ENCODE measurements around the gene ZNF213. TPM values are rescaled to one million over a fixed set of nuclear protein-coding genes. Genes with fewer than 3 reads are reported as not detected.

The ZNF213 gene
- total RNA-seq, 1 experiment from 2014 or later: 12.3 TPM

- POLR2A ChIA-PET: interaction anchor here (0.5 kb wide), 1 partner anchor 38 kb away, joined by 3 read pairs; no protein-coding TSS in a partner anchor
- H3K9me3 ChIP-seq (ENCODE audit: control insufficient read depth, insufficient read depth, low read depth, low read length): no peaks in the 10 kb centered on the region
- ATAC-seq (no peak), DNase-seq (ENCODE audit: low read depth, low spot score) (no peak)
- TF ChIP-seq SIN3A (IDR thresholded peaks at IDR 0.05; ENCODE audit: borderline replicate concordance, insufficient read depth, low read depth, low read length): no peak
- no peak for TF ChIP-seq TCF7L2 (IDR thresholded peaks at IDR 0.05; ENCODE audit: low read depth, low read length)
- TF ChIP-seq, protein P1, sequence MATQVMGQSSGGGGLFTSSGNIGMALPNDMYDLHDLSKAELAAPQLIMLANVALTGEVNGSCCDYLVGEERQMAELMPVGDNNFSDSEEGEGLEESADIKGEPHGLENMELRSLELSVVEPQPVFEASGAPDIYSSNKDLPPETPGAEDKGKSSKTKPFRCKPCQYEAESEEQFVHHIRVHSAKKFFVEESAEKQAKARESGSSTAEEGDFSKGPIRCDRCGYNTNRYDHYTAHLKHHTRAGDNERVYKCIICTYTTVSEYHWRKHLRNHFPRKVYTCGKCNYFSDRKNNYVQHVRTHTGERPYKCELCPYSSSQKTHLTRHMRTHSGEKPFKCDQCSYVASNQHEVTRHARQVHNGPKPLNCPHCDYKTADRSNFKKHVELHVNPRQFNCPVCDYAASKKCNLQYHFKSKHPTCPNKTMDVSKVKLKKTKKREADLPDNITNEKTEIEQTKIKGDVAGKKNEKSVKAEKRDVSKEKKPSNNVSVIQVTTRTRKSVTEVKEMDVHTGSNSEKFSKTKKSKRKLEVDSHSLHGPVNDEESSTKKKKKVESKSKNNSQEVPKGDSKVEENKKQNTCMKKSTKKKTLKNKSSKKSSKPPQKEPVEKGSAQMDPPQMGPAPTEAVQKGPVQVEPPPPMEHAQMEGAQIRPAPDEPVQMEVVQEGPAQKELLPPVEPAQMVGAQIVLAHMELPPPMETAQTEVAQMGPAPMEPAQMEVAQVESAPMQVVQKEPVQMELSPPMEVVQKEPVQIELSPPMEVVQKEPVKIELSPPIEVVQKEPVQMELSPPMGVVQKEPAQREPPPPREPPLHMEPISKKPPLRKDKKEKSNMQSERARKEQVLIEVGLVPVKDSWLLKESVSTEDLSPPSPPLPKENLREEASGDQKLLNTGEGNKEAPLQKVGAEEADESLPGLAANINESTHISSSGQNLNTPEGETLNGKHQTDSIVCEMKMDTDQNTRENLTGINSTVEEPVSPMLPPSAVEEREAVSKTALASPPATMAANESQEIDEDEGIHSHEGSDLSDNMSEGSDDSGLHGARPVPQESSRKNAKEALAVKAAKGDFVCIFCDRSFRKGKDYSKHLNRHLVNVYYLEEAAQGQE (IDR thresholded peaks at IDR 0.05; ENCODE audit: insufficient read depth in 1 of 2, low read depth in 2 of 2, low read length in 1 of 2): no peak
- TF ChIP-seq, protein P2, sequence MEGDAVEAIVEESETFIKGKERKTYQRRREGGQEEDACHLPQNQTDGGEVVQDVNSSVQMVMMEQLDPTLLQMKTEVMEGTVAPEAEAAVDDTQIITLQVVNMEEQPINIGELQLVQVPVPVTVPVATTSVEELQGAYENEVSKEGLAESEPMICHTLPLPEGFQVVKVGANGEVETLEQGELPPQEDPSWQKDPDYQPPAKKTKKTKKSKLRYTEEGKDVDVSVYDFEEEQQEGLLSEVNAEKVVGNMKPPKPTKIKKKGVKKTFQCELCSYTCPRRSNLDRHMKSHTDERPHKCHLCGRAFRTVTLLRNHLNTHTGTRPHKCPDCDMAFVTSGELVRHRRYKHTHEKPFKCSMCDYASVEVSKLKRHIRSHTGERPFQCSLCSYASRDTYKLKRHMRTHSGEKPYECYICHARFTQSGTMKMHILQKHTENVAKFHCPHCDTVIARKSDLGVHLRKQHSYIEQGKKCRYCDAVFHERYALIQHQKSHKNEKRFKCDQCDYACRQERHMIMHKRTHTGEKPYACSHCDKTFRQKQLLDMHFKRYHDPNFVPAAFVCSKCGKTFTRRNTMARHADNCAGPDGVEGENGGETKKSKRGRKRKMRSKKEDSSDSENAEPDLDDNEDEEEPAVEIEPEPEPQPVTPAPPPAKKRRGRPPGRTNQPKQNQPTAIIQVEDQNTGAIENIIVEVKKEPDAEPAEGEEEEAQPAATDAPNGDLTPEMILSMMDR (IDR thresholded peaks at IDR 0.05): no peak
- TF ChIP-seq POLR2AphosphoS5 (IDR thresholded peaks at IDR 0.05; ENCODE audit: low read depth, low read length): no peak
- no peak overlapping the region for H3K27ac ChIP-seq (ENCODE audit: low read length)
- no peaks in the 10 kb centered on the region for H3K36me3 ChIP-seq (ENCODE audit: control insufficient read depth, insufficient read depth, low read length)
- no peaks in the 10 kb centered on the region for H3K27me3 ChIP-seq (ENCODE audit: control insufficient read depth, insufficient read depth, low read length)
- CTCF ChIA-PET: no interaction called here
- intact Hi-C loops (cut with micrococcal nuclease; ENCODE audit: unreplicated experiment): loop anchor here (10.0 kb wide), 1 partner anchor 65 kb away; no protein-coding TSS in a partner anchor
- BruUV-seq (replicated peaks): no TSS peak
- H3K4me1 ChIP-seq (ENCODE audit: control insufficient read depth, insufficient read depth, low read length): no peaks in the 10 kb centered on the region
- no peak overlapping the region for H3K4me3 ChIP-seq (ENCODE audit: low read depth in 2 of 2, low read length in 2 of 2)
- in situ Hi-C loops (cut with HindIII; ENCODE audit: low pct_unique_long_range_greater_than_20kb, low sequenced_read_pairs): no loop called here
Measured at GRCh38 chr16:3119701-3120408, 15.0 kb upstream of the ZNF213 start.

- Histone ChIP-seq H3K27ac (ENCODE audit: low read length) (no peak overlapping the region), H3K36me3 (ENCODE audit: control insufficient read depth, insufficient read depth, low read length) (no peaks in the 10 kb centered on the region), H3K27me3 (ENCODE audit: control insufficient read depth, insufficient read depth, low read length) (no peaks in the 10 kb centered on the region), H3K4me1 (ENCODE audit: control insufficient read depth, insufficient read depth, low read length) (no peaks in the 10 kb centered on the region), H3K4me3 (ENCODE audit: low read depth in 2 of 2, low read length in 2 of 2) (no peak overlapping the region), H3K9me3 (ENCODE audit: control insufficient read depth, insufficient read depth, low read depth, low read length) (no peaks in the 10 kb centered on the region)
- no peak for DNase-seq (ENCODE audit: low read depth, low spot score)
- in situ Hi-C loops (cut with HindIII; ENCODE audit: low pct_unique_long_range_greater_than_20kb, low sequenced_read_pairs) (no loop called here), intact Hi-C loops (cut with micrococcal nuclease; ENCODE audit: unreplicated experiment) (loop anchor here (10.0 kb wide), 1 partner anchor 66 kb away; no protein-coding TSS in a partner anchor)
- ChIA-PET CTCF (no interaction called here), POLR2A (interaction anchor here (0.5 kb wide), 1 partner anchor 38 kb away, joined by 3 read pairs; no protein-coding TSS in a partner anchor)
- no TSS peak for BruUV-seq (replicated peaks)
- TF ChIP-seq, protein P2 (IDR thresholded peaks at IDR 0.05): no peak
- TF ChIP-seq, protein P1 (IDR thresholded peaks at IDR 0.05; ENCODE audit: insufficient read depth in 1 of 2, low read depth in 2 of 2, low read length in 1 of 2): no peak
- no peak for TF ChIP-seq POLR2AphosphoS5 (IDR thresholded peaks at IDR 0.05; ENCODE audit: low read depth, low read length)
- no peak for ATAC-seq
Measured at GRCh38 chr16:3120435-3120834, 14.4 kb upstream of the ZNF213 start.

Measured in Panc1 (cell line).